ENCODE results near the gene KRTAP10-4.

GRCh38 chr21:44533891-44534627 is 39.5 kb upstream of the KRTAP10-4 start:
- no peak for TF ChIP-seq EZH2phosphoT487 (IDR thresholded peaks at IDR 0.05; ENCODE audit: low read depth, severe bottlenecking, unreplicated experiment)
- no peak for TF ChIP-seq CTCF (IDR thresholded peaks at IDR 0.05; ENCODE audit: poor library complexity)
